Measurements from ENCODE around the gene RCAN3.

The RCAN3 gene

DNA sequence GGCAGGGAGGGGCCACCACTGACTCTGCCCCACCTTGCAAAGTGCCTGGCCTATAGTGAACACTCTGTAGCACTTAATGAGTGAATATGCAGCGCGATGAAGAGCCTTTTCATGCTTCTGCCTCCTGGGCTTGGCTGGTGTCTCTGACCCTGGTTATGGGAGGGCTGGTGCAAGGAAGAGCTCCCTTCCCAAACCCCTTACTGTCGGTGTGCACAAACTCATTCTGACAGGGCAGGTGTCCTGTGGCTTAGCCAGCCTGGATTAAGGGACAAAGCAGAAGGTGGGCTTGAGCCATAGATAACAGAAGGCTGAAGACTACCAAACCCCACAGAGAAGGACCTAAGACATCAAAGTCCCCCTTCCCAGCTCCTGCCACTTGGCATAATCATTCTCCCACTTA, 51.3 kb downstream of the RCAN3 start:
- no peak for DNase-seq

- no peak for DNase-seq
These were observed 52.1 kb downstream of the RCAN3 start for GRCh38 chr1:24554714-24555113.

GRCh38 chr1:24555591-24556413, 53.2 kb downstream of the RCAN3 start, which contains the start of gene NCMAP:
NCMAP (plus strand) TSS chr1:24556087; CDS start chr1:24595431, 39,344 bp downstream.
- DNase-seq: no peak

GRCh38 chr1:24556414-24556795, 53.8 kb downstream of the RCAN3 start:
- no peak for DNase-seq

DNA sequence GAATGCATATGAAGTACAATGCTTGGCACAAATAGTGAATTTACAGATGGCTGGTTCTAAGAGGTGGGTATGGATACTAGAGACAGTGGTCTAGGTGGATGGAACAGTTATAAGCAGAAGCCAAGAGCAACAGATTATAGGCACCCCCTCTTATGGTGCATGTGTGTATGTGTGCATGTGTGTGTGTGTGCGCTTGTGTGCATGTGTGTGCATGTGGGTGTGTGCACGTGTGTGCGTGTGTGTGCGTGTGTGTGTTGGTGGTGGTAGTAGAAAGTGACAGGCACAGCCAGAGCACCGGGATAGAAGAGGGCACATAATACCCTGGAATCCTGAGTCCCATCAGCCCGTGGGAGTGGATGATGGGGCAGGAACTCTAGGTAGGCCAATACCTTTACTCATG, 54.6 kb downstream of the RCAN3 start:
- no peak for DNase-seq

DNA sequence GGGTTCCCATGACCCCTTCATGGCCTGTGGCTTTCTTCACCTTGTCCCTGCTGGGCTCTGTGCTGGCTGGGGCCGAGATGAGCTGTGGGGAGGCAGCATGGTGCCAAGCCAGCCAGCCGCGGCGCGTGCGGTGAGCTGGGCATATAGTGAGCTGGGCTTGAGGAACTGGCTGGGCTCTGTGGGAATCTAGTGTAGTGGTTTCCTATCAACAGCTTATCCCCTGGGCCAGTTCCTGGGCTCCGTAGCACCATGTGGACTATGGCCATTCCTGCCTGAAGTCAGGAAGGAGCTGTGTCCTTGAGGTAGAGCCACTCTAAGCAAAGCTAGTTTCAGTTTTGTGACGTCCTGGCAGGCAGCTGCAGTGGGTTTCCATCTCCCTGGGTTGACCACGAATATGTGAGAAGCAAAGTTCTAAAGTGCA, 55.1 kb downstream of the RCAN3 start:
- DNase-seq: no peak

DNA sequence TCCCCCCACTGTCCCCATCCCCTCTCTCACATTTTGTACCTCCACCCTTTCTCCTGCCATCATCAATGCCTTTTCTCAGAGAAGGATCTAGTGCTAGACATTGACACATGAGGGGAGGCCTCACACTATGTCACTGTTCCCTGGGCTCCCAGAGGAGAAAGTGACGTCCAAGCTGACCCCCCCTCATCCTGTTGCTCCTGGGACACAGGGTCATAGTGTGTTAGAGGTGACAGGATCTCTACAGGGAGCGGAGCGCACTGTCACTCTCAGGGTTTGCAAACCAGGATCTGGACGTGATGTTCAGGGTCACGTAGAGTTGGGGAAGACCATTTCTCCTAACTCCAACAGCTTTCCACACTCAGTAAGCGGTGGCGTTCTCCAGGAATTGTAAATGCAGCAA, 55.8 kb downstream of the RCAN3 start:
- DNase-seq: no peak

DNA sequence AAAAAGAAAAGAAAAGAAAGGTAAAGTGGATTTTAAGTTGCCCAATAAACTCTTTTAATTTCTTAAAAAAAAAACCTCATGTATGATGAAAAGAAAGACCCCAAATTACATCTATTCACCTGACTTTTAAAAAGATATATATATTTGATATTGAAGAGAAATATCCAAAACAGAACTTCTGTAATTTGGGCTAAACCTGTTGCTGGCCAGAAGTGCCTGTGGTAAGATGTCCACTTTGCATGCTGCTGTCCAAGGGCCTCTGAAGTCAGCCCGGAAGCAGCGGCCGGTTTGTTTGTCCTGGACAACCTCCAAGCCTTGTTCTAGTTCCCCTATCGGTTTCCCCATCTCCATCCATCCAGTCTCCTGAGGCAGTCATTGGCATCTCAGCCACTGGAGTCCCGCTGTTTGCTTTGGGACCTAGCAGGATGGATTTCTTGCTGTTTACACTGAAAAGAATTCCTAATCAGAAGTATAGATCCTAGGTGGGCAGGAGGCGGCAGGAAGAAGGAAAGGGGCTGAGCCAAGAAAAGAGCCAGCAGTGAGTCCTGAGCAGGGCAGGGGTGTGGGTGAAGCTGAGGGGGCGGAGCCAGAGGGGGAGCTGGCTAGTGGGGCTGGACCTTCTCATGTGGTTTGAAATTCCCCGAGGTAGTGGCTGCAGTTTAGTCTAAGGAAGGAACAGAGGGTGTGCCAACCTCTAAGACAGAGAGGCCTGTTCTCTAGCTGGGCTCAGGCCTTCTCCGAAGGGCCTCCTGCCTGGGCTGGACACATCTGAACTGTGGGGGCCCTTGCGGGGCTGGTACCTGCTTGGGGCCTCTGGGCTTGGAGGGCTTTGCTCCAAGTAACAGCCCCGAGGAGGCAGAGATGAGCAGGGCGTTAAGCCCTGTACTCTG, 56.5 kb downstream of the RCAN3 start:
- no peak for DNase-seq

DNA sequence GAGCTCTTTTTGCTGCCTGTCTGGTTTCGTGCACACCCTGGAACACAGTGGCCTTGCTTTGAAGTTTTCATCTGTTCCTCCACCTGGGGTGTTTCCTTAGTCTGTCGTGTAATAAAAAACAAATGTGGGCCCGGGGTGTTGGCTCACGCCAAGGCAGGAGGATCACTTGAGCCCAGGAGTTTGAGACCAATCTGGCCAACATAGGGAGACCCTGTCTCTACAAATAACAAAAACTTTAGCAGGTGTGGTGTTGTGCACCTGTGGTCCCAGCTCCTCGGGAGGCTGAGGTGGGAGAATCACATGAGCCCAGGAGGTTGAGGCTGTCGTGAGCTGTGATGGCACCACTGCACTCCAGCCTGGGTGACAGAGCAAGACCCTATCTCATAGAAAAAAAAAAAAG, 57.7 kb downstream of the RCAN3 start:
- no peak for DNase-seq

GRCh38 chr1:24562625-24563024, 60.0 kb downstream of the RCAN3 start:
- no peak for DNase-seq

- DNase-seq: no peak
These were observed 62.1 kb downstream of the RCAN3 start for GRCh38 chr1:24564695-24565094.

GRCh38 chr1:24566236-24566867, 63.7 kb downstream of the RCAN3 start:
- DNase-seq: no peak

DNA sequence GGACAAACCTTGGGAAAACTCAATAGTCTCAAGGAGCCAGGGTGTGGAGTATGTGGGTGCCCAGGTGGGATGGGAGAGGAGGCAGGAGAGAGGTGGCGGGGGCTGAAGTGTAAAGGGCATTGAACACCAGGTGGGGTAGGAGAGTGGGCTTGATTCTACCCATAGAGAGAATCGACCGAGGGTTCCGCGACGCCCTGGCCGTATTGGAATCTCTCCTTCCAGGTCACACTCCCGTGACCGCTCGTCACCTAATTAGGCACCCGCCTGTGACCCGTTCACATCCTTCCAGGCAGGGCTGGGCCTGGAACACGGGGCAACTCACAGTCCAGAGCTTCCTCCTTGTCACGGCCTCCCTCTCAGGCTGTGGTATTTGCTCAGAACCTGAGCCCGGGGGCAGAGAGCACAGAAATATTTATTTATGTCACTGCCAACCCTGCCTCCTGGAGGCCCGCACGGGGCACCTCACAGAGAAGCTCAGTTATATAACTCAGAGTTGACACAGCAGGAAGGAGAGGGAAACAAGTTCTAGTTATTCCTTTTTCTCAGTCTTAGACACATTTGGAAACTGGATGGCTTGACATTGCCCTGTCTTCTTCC, 65.3 kb downstream of the RCAN3 start:
- DNase-seq: no peak

- no peak for DNase-seq
These were observed 65.8 kb downstream of the RCAN3 start for GRCh38 chr1:24568475-24568874.

- DNase-seq: no peak
These were observed 67.9 kb downstream of the RCAN3 start for GRCh38 chr1:24570265-24571125.

GRCh38 chr1:24572301-24572700, 69.7 kb downstream of the RCAN3 start:
- DNase-seq: no peak

GRCh38 chr1:24575905-24576587, 73.4 kb downstream of the RCAN3 start:
- no peak for DNase-seq

- no peak for DNase-seq
These were observed 76.2 kb downstream of the RCAN3 start for GRCh38 chr1:24578846-24579245.

DNA sequence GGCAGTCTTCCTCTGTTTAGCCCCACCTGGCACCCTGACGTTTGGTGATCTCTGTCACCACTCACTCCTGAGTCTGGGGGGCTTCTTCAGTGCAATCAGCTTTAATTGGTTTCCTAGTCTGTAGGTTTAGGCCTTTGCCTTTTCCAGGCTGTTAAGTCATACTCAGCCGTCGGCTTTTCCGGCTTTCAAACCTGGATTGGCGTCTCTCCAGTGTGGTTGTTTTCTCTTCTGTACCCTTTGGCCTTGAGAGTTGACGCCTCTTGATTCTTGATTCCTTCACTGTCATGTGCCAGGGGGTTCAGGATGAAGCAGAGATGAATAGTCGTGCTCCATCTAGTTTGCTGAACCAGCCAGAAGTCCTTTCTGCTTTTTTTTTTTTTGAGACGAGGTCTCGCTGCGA, 78.1 kb downstream of the RCAN3 start:
- no peak for DNase-seq

GRCh38 chr1:24584171-24584647, 81.6 kb downstream of the RCAN3 start:
- DNase-seq: no peak

GRCh38 chr1:24586119-24586518, 83.5 kb downstream of the RCAN3 start:
- DNase-seq: no peak

Data from NCI-H1694 treated with DMSO at 0.1 percent for 48 hours (cell line).